ENCODE measurements around the gene DPH1.

GRCh38 chr17:2028737-2029136, 1.2 kb upstream of the DPH1 start:
- TF ChIP-seq CTCF (IDR thresholded peaks at IDR 0.05) (no peak), POLR2A (IDR thresholded peaks at IDR 0.05) (no peak), EP300 (IDR thresholded peaks at IDR 0.05) (no peak)
